Tibial nerve (tissue), 3 donors: Measurements from ENCODE around the gene UTP4.

Experiments
- POLR2A ChIP-seq, 2 donors: fragments of 450-650 bp; IDR thresholded peaks; one replicate each; pipeline ENCODE4 v1.6.1; 2017; ENCODE audit warnings: antibody characterized with exemption in 2 of 2, mild to moderate bottlenecking in 2 of 2, moderate library complexity in 2 of 2
- TF ChIP-seq, protein P1 (sequence below), 5 experiments: fragments of 200-600 bp in 3 of 5; fragments of 450-650 bp in 2 of 5; sonication (generic) in 3 of 5; IDR thresholded peaks; one replicate each; pipeline ENCODE4 v1.5.1; 2016 to 2019; ENCODE audit warnings: antibody characterized with exemption in 5 of 5, mild to moderate bottlenecking in 3 of 5, moderate library complexity in 2 of 5

DNA sequence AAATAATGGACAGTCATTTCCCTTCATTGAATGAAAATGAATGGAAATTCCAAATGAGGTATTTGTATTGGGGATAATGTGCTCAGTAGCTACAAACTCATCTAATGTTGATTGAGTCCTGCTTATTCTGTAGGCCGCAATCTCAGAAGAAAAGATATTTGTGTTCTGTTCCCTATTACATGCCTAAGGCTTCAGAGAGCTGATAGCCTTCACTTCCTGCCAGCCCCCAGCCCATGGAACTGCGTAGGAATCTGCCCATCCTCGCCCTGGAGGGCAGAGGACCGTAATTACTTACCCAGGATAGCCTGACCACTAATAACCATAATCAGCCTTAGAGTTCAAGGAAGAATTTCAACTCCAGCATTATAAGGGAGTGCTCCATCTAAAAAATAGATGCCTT is 36.6 kb downstream of the UTP4 start:
- TF ChIP-seq POLR2A (IDR thresholded peaks at IDR 0.05), result no peak
- TF ChIP-seq, protein P1, sequence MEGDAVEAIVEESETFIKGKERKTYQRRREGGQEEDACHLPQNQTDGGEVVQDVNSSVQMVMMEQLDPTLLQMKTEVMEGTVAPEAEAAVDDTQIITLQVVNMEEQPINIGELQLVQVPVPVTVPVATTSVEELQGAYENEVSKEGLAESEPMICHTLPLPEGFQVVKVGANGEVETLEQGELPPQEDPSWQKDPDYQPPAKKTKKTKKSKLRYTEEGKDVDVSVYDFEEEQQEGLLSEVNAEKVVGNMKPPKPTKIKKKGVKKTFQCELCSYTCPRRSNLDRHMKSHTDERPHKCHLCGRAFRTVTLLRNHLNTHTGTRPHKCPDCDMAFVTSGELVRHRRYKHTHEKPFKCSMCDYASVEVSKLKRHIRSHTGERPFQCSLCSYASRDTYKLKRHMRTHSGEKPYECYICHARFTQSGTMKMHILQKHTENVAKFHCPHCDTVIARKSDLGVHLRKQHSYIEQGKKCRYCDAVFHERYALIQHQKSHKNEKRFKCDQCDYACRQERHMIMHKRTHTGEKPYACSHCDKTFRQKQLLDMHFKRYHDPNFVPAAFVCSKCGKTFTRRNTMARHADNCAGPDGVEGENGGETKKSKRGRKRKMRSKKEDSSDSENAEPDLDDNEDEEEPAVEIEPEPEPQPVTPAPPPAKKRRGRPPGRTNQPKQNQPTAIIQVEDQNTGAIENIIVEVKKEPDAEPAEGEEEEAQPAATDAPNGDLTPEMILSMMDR (IDR thresholded peaks at IDR 0.05), result no peak
